Esophagus squamous epithelium (tissue), 4 donors: ENCODE measurements around the gene SNIP1.

Source experiments
- CTCF ChIP-seq, 6 experiments: fragments of 450-650 bp in 4 of 6; fragments of 200-600 bp in 2 of 6; sonication (generic) in 2 of 6; IDR thresholded peaks; one replicate each; pipeline ENCODE4 v1.5.1; 2016 to 2019; ENCODE audit warnings: antibody characterized with exemption in 6 of 6, mild to moderate bottlenecking in 4 of 6, moderate library complexity in 4 of 6
- POLR2A ChIP-seq, 4 donors: fragments of 450-650 bp; IDR thresholded peaks; one replicate each; pipeline ENCODE4 v1.6.1; 2017; ENCODE audit warnings: antibody characterized with exemption in 4 of 4, mild to moderate bottlenecking in 4 of 4, moderate library complexity in 3 of 4

- TF ChIP-seq CTCF (IDR thresholded peaks at IDR 0.05) (no peak), POLR2A (IDR thresholded peaks at IDR 0.05) (no peak)
Observed at GRCh38 chr1:37513795-37514349, 40.2 kb downstream of the SNIP1 start.
